HEK293 (cell line): ENCODE data around the gene PAK1.

ENCODE experiments used
- CTCF ChIA-PET: fragments of 350-600 bp; formaldehyde crosslinking; extraction: SDS; loops from one replicate; lab custom pipeline; 2021; ENCODE audit warnings: antibody characterized with exemption; lab: Yijun Ruan, JAX
- POLR2A ChIA-PET: fragments of 300-600 bp; formaldehyde crosslinking; extraction: SDS; loops from one replicate; lab custom pipeline; 2020; ENCODE audit warnings: antibody characterized with exemption, inconsistent platforms; lab: Yijun Ruan, JAX
- H3K27ac ChIP-seq: fragments of 200-500 bp; sonication (Bioruptor generic); 2 replicates; pipeline ENCODE4 v1.5.1; 2014; ENCODE audit warnings: low read depth, low read length, control low read depth, inconsistent platforms; ENCODE audit errors: extremely low read depth
- H3K36me3 ChIP-seq, 2 experiments: fragments of 200-500 bp in 1 of 2; sonication (Bioruptor generic) in 1 of 2; 1 replicate in 1 of 2; 2 replicates in 1 of 2; pipeline ENCODE4 v1.5.1; 2014 to 2017; ENCODE audit warnings: inconsistent platforms in 2 of 2, low read length in 2 of 2; ENCODE audit not compliant: control insufficient read depth in 2 of 2, insufficient read depth in 1 of 2
- H3K4me1 ChIP-seq: fragments of 200-500 bp; sonication (Bioruptor generic); 2 replicates; pipeline ENCODE4 v1.5.1; 2014; ENCODE audit warnings: mild to moderate bottlenecking, low read length, inconsistent platforms; ENCODE audit not compliant: control insufficient read depth, insufficient read depth
- H3K4me3 ChIP-seq: 2 replicates; pipeline ENCODE4 v1.5.1; 2011; ENCODE audit warnings: low read depth, mild to moderate bottlenecking, control low read depth, low read length, moderate library complexity
- H3K9me3 ChIP-seq: fragments of 200-500 bp; sonication (Bioruptor generic); 2 replicates; pipeline ENCODE4 v1.5.1; 2014; ENCODE audit warnings: low read depth, low read length, inconsistent platforms; ENCODE audit not compliant: control insufficient read depth, insufficient read depth
- EGR2 ChIP-seq: fragments of 450-650 bp; formaldehyde crosslinking; IDR thresholded peaks from 2 replicates; pipeline ENCODE4 v1.5.1; 2016; ENCODE audit warnings: low read depth, missing biosample characterization, missing genetic modification characterization
- FEZF1 ChIP-seq: fragments of 450-650 bp; formaldehyde crosslinking; IDR thresholded peaks from 2 replicates; pipeline ENCODE4 v1.5.1; 2016; ENCODE audit warnings: missing biosample characterization, missing genetic modification characterization
- INSM2 ChIP-seq: fragments of 450-650 bp; formaldehyde crosslinking; IDR thresholded peaks from 2 replicates; pipeline ENCODE4 v1.5.1; 2016; ENCODE audit warnings: missing biosample characterization, missing genetic modification characterization
- KLF17 ChIP-seq: fragments of 450-650 bp; formaldehyde crosslinking; IDR thresholded peaks from 2 replicates; pipeline ENCODE4 v1.5.1; 2016; ENCODE audit warnings: missing biosample characterization, missing genetic modification characterization
- MZF1 ChIP-seq: fragments of 450-650 bp; formaldehyde crosslinking; IDR thresholded peaks from 2 replicates; pipeline ENCODE4 v1.5.1; 2017; ENCODE audit warnings: missing biosample characterization, missing genetic modification characterization, borderline replicate concordance
- ZBTB26 ChIP-seq: fragments of 450-650 bp; formaldehyde crosslinking; optimal IDR thresholded peaks from 2 replicates; pipeline ENCODE3; 2016; ENCODE audit warnings: missing biosample characterization, mild to moderate bottlenecking, missing genetic modification characterization
- ZNF10 ChIP-seq: fragments of 450-650 bp; formaldehyde crosslinking; IDR thresholded peaks from 2 replicates; pipeline ENCODE4 v1.5.1; 2017; ENCODE audit warnings: missing biosample characterization, missing genetic modification characterization
- ZNF169 ChIP-seq: fragments of 450-650 bp; formaldehyde crosslinking; IDR thresholded peaks from 2 replicates; pipeline ENCODE4 v1.5.1; 2016; ENCODE audit warnings: missing biosample characterization, missing genetic modification characterization
- ZNF175 ChIP-seq: fragments of 450-650 bp; formaldehyde crosslinking; IDR thresholded peaks from 2 replicates; pipeline ENCODE4 v1.5.1; 2016; ENCODE audit warnings: missing biosample characterization, missing genetic modification characterization
- ZNF366 ChIP-seq: fragments of 450-650 bp; formaldehyde crosslinking; conservative IDR thresholded peaks from 2 replicates; pipeline ENCODE4 v1.5.1; 2016; ENCODE audit warnings: missing biosample characterization, missing genetic modification characterization
- ZNF426 ChIP-seq: fragments of 450-650 bp; formaldehyde crosslinking; IDR thresholded peaks from 2 replicates; pipeline ENCODE4 v1.5.1; 2017; ENCODE audit warnings: missing biosample characterization, missing genetic modification characterization, mild to moderate bottlenecking, inconsistent platforms, moderate library complexity
- ZNF513 ChIP-seq: fragments of 450-650 bp; IDR thresholded peaks from 2 replicates; pipeline ENCODE4 v1.5.1; 2018; ENCODE audit warnings: missing biosample characterization, missing genetic modification characterization
- ZNF548 ChIP-seq: fragments of 450-650 bp; formaldehyde crosslinking; IDR thresholded peaks from 2 replicates; pipeline ENCODE4 v1.5.1; 2016; ENCODE audit warnings: missing biosample characterization, missing genetic modification characterization
- ZNF580 ChIP-seq: fragments of 450-650 bp; formaldehyde crosslinking; IDR thresholded peaks from 2 replicates; pipeline ENCODE4 v1.5.1; 2016; ENCODE audit warnings: missing biosample characterization, missing genetic modification characterization
- ZNF610 ChIP-seq: fragments of 450-650 bp; formaldehyde crosslinking; IDR thresholded peaks from 2 replicates; pipeline ENCODE4 v1.5.1; 2016; ENCODE audit warnings: missing biosample characterization, missing genetic modification characterization, borderline replicate concordance
- ZNF747 ChIP-seq: fragments of 450-650 bp; formaldehyde crosslinking; IDR thresholded peaks from 2 replicates; pipeline ENCODE4 v1.5.1; 2016; ENCODE audit warnings: missing biosample characterization, missing genetic modification characterization
- ZNF776 ChIP-seq: fragments of 450-650 bp; formaldehyde crosslinking; IDR thresholded peaks from 2 replicates; pipeline ENCODE4 v1.5.0; 2017; ENCODE audit warnings: missing biosample characterization, missing genetic modification characterization, borderline replicate concordance
- ZNF791 ChIP-seq: fragments of 450-650 bp; formaldehyde crosslinking; IDR thresholded peaks from 2 replicates; pipeline ENCODE4 v1.5.1; 2016; ENCODE audit warnings: missing biosample characterization, missing genetic modification characterization
- ZSCAN18 ChIP-seq: fragments of 450-650 bp; formaldehyde crosslinking; IDR thresholded peaks from 2 replicates; pipeline ENCODE4 v1.5.1; 2016; ENCODE audit warnings: missing biosample characterization, missing genetic modification characterization
- ZSCAN4 ChIP-seq: fragments of 450-650 bp; formaldehyde crosslinking; IDR thresholded peaks from 2 replicates; pipeline ENCODE4 v1.5.1; 2017; ENCODE audit warnings: missing biosample characterization, missing genetic modification characterization

Gene PAK1

GRCh38 chr11:77320351-77320750 lies 153.5 kb downstream of the PAK1 start (continued):
- TF ChIP-seq ZBTB26 (tag by site-specific recombination) = no peak

GRCh38 chr11:77318600-77318999 lies 155.3 kb downstream of the PAK1 start:
- ChIA-PET CTCF (interaction anchor here (0.6 kb wide), 1 partner anchor 123 kb away, joined by 3 read pairs; no protein-coding TSS in a partner anchor), POLR2A (no interaction called here)
- Histone ChIP-seq H3K36me3 (peaks cover 0 to 15% of the 10 kb centered on the region in 2 experiments; a peak in 1 of 3 replicates), H3K4me1 (no peaks in the 10 kb centered on the region), H3K27ac (no peak overlapping the region), H3K4me3 (no peak overlapping the region), H3K9me3 (no peaks in the 10 kb centered on the region)
- TF ChIP-seq ZSCAN18 (tag by site-specific recombination) (no peak), ZNF169 (no peak)

GRCh38 chr11:77316733-77317342 lies 157.1 kb downstream of the PAK1 start:
- no peak overlapping the region for H3K27ac ChIP-seq
- H3K4me1 ChIP-seq = no peaks in the 10 kb centered on the region
- TF ChIP-seq ZNF175 (tag by site-specific recombination) = no peak
- TF ChIP-seq FEZF1 (tag by site-specific recombination) = no peak
- ChIA-PET POLR2A (no interaction called here), CTCF (no interaction called here)
- no peaks in the 10 kb centered on the region for H3K36me3 ChIP-seq
- H3K4me3 ChIP-seq = no peak overlapping the region
- no peaks in the 10 kb centered on the region for H3K9me3 ChIP-seq

- CTCF ChIA-PET = no interaction called here
- Histone ChIP-seq H3K36me3 (no peaks in the 10 kb centered on the region), H3K4me3 (no peak overlapping the region), H3K9me3 (no peaks in the 10 kb centered on the region)
- TF ChIP-seq ZNF776 (tag by site-specific recombination) (no peak), ZNF548 (tag by site-specific recombination) (no peak), ZNF513 (tag by site-specific recombination) (no peak), ZNF580 (no peak), MZF1 (tag by site-specific recombination) (no peak), ZNF747 (no peak), ZSCAN4 (tag by site-specific recombination) (no peak), EGR2 (no peak), KLF17 (no peak), ZNF426 (tag by site-specific recombination) (no peak), ZNF10 (tag by site-specific recombination) (no peak), INSM2 (tag by site-specific recombination) (no peak), ZNF366 (no peak), ZNF610 (tag by site-specific recombination) (no peak), ZNF791 (no peak)
- TF ChIP-seq, all 188 proteins: peak for 0
- no peaks in the 10 kb centered on the region for H3K4me1 ChIP-seq
- POLR2A ChIA-PET = no interaction called here
- no peak overlapping the region for H3K27ac ChIP-seq
These were observed 161.8 kb downstream of the PAK1 start for GRCh38 chr11:77312107-77312506.
